Smooth muscle cell (in vitro differentiated cells): ENCODE measurements around the gene IFI27. TPM values are rescaled to one million over a fixed set of nuclear protein-coding genes. Genes with fewer than 3 reads are reported as not detected.

Experiments
- DNase-seq: peaks from one replicate; lab custom pipeline; 2025; ENCODE audit not compliant: unreplicated experiment; lab: John Stamatoyannopoulos, UW
- H2AFZ ChIP-seq: fragments of 200-600 bp; sonication (generic); 2 replicates; pipeline ENCODE4 v1.6.0; 2016; ENCODE audit warnings: antibody characterized with exemption, low read depth, mild to moderate bottlenecking
- H3F3A ChIP-seq: fragments of 200-600 bp; sonication (generic); 2 replicates; pipeline ENCODE4 v1.6.0; 2017; ENCODE audit warnings: antibody characterized with exemption, low read depth
- H3K27ac ChIP-seq: fragments of 200-600 bp; sonication (generic); 2 replicates; pipeline ENCODE4 v1.5.1; 2016; ENCODE audit warnings: low read depth, mild to moderate bottlenecking
- H3K27me3 ChIP-seq: fragments of 200-600 bp; sonication (generic); 2 replicates; pipeline ENCODE4 v1.6.1; 2016; ENCODE audit warnings: low read depth, mild to moderate bottlenecking
- H3K36me3 ChIP-seq: fragments of 200-600 bp; sonication (generic); 2 replicates; pipeline ENCODE4 v1.5.1; 2016; ENCODE audit warnings: low read depth
- H3K4me1 ChIP-seq: fragments of 200-600 bp; sonication (generic); 2 replicates; pipeline ENCODE4 v1.5.1; 2016; ENCODE audit warnings: low read depth
- H3K4me2 ChIP-seq: fragments of 200-600 bp; sonication (generic); 2 replicates; pipeline ENCODE4 v1.6.0; 2016; ENCODE audit warnings: mild to moderate bottlenecking
- H3K4me3 ChIP-seq: fragments of 200-600 bp; sonication (generic); 2 replicates; pipeline ENCODE4 v1.5.1; 2016; ENCODE audit warnings: mild to moderate bottlenecking
- H3K79me2 ChIP-seq: fragments of 200-600 bp; sonication (generic); 2 replicates; pipeline ENCODE4 v1.6.0; 2016; ENCODE audit warnings: low read depth, mild to moderate bottlenecking
- H3K9ac ChIP-seq: fragments of 200-600 bp; sonication (generic); 2 replicates; pipeline ENCODE4 v1.6.0; 2016; ENCODE audit warnings: low read depth
- H3K9me3 ChIP-seq: fragments of 200-600 bp; sonication (generic); replicated peaks from 2 replicates; pipeline ENCODE4 v1.5.1; 2016; ENCODE audit warnings: low read depth
- H4K20me1 ChIP-seq: fragments of 200-600 bp; sonication (generic); 2 replicates; pipeline ENCODE4 v1.6.0; 2016; ENCODE audit warnings: low read depth
- whole genome bisulfite sequencing: methylation state at CpG from one replicate; pipeline ENCODE4 v1.1.7; 2016; ENCODE audit warnings: low lambda C conversion rate; 5-methylcytosine and 5-hydroxymethylcytosine counted together
- polyA plus RNA-seq: library from polyadenylated mRNA; unstranded; fragments of >200 nt; fragmentation: Nextera tagmentation; extraction: Ambion mirVana; gene quantifications from 2 replicates; pipeline ENCODE4 v1.2.1, GENCODE V29; 2016
- total RNA-seq: library from RNA; depleted of rRNA; stranded (reverse); fragments of >200 nt; gene quantifications from 2 replicates; pipeline ENCODE4 v1.2.3, GENCODE V29; 2014
- TF ChIP-seq, protein P1 (sequence below): fragments of 200-600 bp; sonication (generic); IDR thresholded peaks from 2 replicates; pipeline ENCODE4 v1.5.1; 2017; ENCODE audit warnings: borderline replicate concordance, mild to moderate bottlenecking, antibody characterized with exemption; ENCODE audit not compliant: insufficient read depth, poor library complexity, severe bottlenecking

The IFI27 gene
- total and polyA plus RNA-seq, 2 experiments from 2014 or later, result 0.40 to 3.1 TPM

DNA sequence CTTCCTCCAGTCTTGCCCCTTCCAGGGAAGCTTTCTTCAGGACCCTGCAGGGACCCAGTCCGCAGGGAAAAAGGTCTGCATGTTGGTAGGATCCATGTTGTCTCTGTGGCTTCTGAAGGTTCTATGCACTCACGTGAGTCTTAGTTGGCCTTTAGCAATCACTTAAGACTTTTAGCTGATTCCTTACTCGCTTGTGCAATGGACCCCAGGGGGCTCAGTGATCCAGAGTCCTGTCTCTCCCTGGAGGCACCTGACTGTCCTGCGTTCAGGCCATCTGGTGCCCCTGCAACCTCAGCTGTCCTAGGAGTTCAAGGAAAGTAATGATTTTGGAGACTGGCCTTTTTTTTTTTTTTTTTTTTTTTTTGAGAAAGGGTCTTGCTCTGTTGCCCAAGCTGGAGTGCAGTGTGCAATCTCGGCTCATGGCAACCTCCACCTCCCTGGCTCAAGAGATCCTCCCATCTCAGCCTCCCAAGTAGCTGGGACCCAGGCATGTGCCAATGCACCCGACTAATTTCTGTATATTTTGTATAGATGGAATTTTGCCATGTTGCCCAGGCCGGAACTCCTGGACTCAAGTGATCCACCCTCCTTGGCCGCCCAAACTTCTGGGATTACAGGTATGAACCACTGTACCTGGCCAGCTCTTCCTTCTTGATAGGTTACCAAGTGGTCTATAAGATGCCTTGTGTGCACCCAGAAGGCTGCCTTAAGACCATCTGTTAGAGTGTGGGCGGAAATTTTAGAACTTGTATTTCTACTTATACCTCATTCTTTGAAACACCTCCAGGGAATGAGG is 14.2 kb downstream of the IFI27 start:
- no peaks in the 10 kb centered on the region for H3K4me1 ChIP-seq
- no peak overlapping the region for H3K4me3 ChIP-seq
- TF ChIP-seq, protein P1, sequence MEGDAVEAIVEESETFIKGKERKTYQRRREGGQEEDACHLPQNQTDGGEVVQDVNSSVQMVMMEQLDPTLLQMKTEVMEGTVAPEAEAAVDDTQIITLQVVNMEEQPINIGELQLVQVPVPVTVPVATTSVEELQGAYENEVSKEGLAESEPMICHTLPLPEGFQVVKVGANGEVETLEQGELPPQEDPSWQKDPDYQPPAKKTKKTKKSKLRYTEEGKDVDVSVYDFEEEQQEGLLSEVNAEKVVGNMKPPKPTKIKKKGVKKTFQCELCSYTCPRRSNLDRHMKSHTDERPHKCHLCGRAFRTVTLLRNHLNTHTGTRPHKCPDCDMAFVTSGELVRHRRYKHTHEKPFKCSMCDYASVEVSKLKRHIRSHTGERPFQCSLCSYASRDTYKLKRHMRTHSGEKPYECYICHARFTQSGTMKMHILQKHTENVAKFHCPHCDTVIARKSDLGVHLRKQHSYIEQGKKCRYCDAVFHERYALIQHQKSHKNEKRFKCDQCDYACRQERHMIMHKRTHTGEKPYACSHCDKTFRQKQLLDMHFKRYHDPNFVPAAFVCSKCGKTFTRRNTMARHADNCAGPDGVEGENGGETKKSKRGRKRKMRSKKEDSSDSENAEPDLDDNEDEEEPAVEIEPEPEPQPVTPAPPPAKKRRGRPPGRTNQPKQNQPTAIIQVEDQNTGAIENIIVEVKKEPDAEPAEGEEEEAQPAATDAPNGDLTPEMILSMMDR, result no peak
- H3F3A ChIP-seq, result no peaks in the 10 kb centered on the region
- H2AFZ ChIP-seq, result no peak overlapping the region
- no peak overlapping the region for H3K27ac ChIP-seq
- H3K4me2 ChIP-seq, result no peak overlapping the region
- H3K9ac ChIP-seq, result no peak overlapping the region
- H3K27me3 ChIP-seq, result no peaks in the 10 kb centered on the region
- no peaks in the 10 kb centered on the region for H4K20me1 ChIP-seq
- no peaks in the 10 kb centered on the region for H3K79me2 ChIP-seq
- H3K36me3 ChIP-seq, result no peaks in the 10 kb centered on the region
- DNase-seq, result no peak
- H3K9me3 ChIP-seq, result no peaks in the 10 kb centered on the region
- WGBS, result 89% methylated on average over 9 of the region's 9 CpGs

DNA sequence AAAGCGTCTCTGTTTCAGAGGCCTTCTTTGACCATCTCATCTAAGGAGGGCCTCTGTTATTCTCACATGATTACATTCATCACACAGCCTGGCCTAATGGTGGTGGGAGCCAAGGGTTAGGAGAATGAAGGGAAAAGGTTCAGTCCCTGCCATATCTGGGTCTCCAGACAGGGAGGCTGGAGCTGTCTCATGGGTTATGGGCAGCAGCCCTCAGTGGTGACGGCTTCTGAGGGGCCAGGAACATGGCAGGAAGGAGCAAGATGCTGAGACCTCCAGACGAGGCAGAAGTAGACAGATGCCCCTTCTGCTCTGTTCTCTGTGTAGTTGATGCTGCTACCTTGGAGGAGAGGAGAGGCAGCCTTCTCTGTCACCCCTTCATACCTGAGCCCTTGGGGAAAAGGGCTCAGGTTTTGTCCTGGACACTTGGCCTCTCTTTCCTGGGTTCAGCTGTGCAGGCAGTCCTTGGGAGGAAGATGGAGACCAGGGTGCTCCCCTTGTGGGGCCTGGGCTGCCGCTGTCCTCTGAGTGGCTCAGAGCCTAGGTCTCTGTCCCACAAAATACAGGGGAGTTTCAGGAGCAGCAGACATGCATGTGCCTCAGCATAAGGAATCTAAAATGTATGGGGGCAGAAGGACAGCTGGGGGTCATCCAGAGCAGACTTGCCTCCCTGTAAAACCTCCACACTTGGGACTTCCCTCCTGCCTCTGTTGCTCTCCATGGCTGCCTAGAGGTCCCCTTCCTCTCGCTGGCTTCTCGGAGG is 15.3 kb downstream of the IFI27 start:
- Histone ChIP-seq H3K79me2 (no peaks in the 10 kb centered on the region), H3K4me1 (peaks cover 6% of the 10 kb centered on the region), H3K9ac (no peak overlapping the region), H3F3A (no peaks in the 10 kb centered on the region), H3K36me3 (no peaks in the 10 kb centered on the region), H3K4me3 (no peak overlapping the region), H4K20me1 (no peaks in the 10 kb centered on the region), H3K27ac (no peak overlapping the region), H2AFZ (no peak overlapping the region), H3K27me3 (no peaks in the 10 kb centered on the region), H3K4me2 (no peak overlapping the region), H3K9me3 (no peaks in the 10 kb centered on the region)
- TF ChIP-seq, protein P1, result no peak
- WGBS, result 97% methylated on average over 6 of the region's 6 CpGs
- no peak for DNase-seq

DNA sequence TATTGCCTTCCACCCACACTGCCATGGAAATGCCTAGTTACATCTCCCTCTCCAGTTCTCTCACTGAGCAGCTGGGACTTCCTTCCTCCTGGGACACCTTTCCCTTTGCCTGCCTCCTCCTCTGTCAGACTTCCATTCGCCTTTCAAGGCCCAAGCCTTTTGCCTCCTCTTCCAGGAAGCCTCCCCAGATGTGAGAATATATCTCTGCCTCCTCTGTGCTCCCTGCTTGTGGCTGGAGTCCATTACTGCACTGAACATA is 15.8 kb downstream of the IFI27 start:
- WGBS, result 94% methylated on average over 1 of the region's 1 CpG
- Histone ChIP-seq H3K79me2 (no peaks in the 10 kb centered on the region), H2AFZ (no peak overlapping the region), H3K4me2 (no peak overlapping the region), H3K9me3 (no peaks in the 10 kb centered on the region), H3K27me3 (no peaks in the 10 kb centered on the region), H3K9ac (no peak overlapping the region), H4K20me1 (no peaks in the 10 kb centered on the region), H3F3A (no peaks in the 10 kb centered on the region), H3K4me1 (peaks cover 6% of the 10 kb centered on the region), H3K36me3 (no peaks in the 10 kb centered on the region), H3K27ac (no peak overlapping the region), H3K4me3 (no peak overlapping the region)
- no peak for DNase-seq
- TF ChIP-seq, protein P1, result no peak
